HepG2 (cell line): ENCODE results near the gene UBE2Q1. TPM values are rescaled to one million over a fixed set of nuclear protein-coding genes. Genes with fewer than 3 reads are reported as not detected.
A peak's percentile ranks its signal among the peaks of the same experiment; 100 is the strongest.

ENCODE experiments used
- BRF2 ChIP-seq: sonication (generic); formaldehyde crosslinking; IDR thresholded peaks from 2 replicates; pipeline ENCODE4 v1.8.1; 2022; ENCODE audit warnings: mild to moderate bottlenecking, missing genetic modification reagents
- E2F5 ChIP-seq: sonication (generic); formaldehyde crosslinking; conservative IDR thresholded peaks from 2 replicates; pipeline ENCODE4 v1.4.0; 2020; ENCODE audit warnings: missing genetic modification reagents
- EED ChIP-seq: sonication (generic); formaldehyde crosslinking; IDR thresholded peaks from 2 replicates; pipeline ENCODE4 v1.5.0; 2020; ENCODE audit warnings: mild to moderate bottlenecking, missing genetic modification reagents
- ESRRA ChIP-seq: sonication (generic); formaldehyde crosslinking; IDR thresholded peaks from 2 replicates; pipeline ENCODE4 v1.5.1; 2020; ENCODE audit warnings: mild to moderate bottlenecking, low read depth, missing genetic modification reagents
- FIP1L1 ChIP-seq: fragments of 200-400 bp; formaldehyde crosslinking; IDR thresholded peaks from 2 replicates; pipeline ENCODE4 v1.6.1; 2018; ENCODE audit warnings: low read depth, mild to moderate bottlenecking, low read length, moderate library complexity, borderline replicate concordance; ENCODE audit not compliant: insufficient read depth
- GABPA ChIP-seq, 2 experiments: IDR thresholded peaks; 2 replicates each; pipeline ENCODE4 v1.6.1; 2011 to 2016; ENCODE audit warnings: low read depth in 2 of 2, low read length in 1 of 2, missing biosample characterization in 1 of 2, missing genetic modification characterization in 1 of 2
- GABPB1 ChIP-seq: IDR thresholded peaks from 2 replicates; pipeline ENCODE4 v1.6.1; 2016; ENCODE audit warnings: mild to moderate bottlenecking, missing genetic modification reagents, moderate library complexity, missing compliant biosample characterization
- GATA4 ChIP-seq: sonication (generic); IDR thresholded peaks from 2 replicates; pipeline ENCODE4 v1.6.1; 2016; ENCODE audit warnings: antibody characterized with exemption, low read depth, borderline replicate concordance
- HES4 ChIP-seq: sonication (generic); formaldehyde crosslinking; IDR thresholded peaks from 2 replicates; pipeline ENCODE4 v1.9.0; 2021; ENCODE audit warnings: mild to moderate bottlenecking, missing genetic modification reagents, borderline replicate concordance
- JUN ChIP-seq: sonication (generic); formaldehyde crosslinking; IDR thresholded peaks from 2 replicates; pipeline ENCODE4 v1.4.0; 2020; ENCODE audit warnings: mild to moderate bottlenecking, missing genetic modification reagents
- MEIS2 ChIP-seq: sonication (generic); formaldehyde crosslinking; IDR thresholded peaks from 2 replicates; pipeline ENCODE4 v1.9.0; 2021; ENCODE audit warnings: mild to moderate bottlenecking, missing genetic modification reagents
- MYNN ChIP-seq: sonication (generic); formaldehyde crosslinking; IDR thresholded peaks from 2 replicates; pipeline ENCODE4 v1.4.0; 2020; ENCODE audit warnings: mild to moderate bottlenecking, low read depth, missing genetic modification reagents
- PRMT3 ChIP-seq: sonication (generic); formaldehyde crosslinking; IDR thresholded peaks from 2 replicates; pipeline ENCODE4 v1.8.1; 2022; ENCODE audit warnings: low read depth, mild to moderate bottlenecking, moderate library complexity, missing genetic modification reagents, borderline replicate concordance
- RBAK ChIP-seq: sonication (generic); formaldehyde crosslinking; IDR thresholded peaks from 2 replicates; pipeline ENCODE4 v1.5.1; 2020; ENCODE audit warnings: mild to moderate bottlenecking, missing genetic modification reagents
- SCMH1 ChIP-seq: sonication (generic); formaldehyde crosslinking; IDR thresholded peaks from 2 replicates; pipeline ENCODE4 v1.9.0; 2021; ENCODE audit warnings: missing genetic modification reagents, mild to moderate bottlenecking, borderline replicate concordance
- SMAD3 ChIP-seq: sonication (generic); formaldehyde crosslinking; IDR thresholded peaks from 2 replicates; pipeline ENCODE4 v1.4.0; 2020; ENCODE audit warnings: missing genetic modification reagents
- SNAI1 ChIP-seq: sonication (generic); formaldehyde crosslinking; IDR thresholded peaks from 2 replicates; pipeline ENCODE4 v1.5.0; 2020; ENCODE audit warnings: mild to moderate bottlenecking, missing genetic modification reagents, borderline replicate concordance
- SP5 ChIP-seq: IDR thresholded peaks from 2 replicates; pipeline ENCODE4 v1.6.1; 2016; ENCODE audit warnings: low read depth, borderline replicate concordance
- TMF1 ChIP-seq: sonication (generic); formaldehyde crosslinking; IDR thresholded peaks from 2 replicates; pipeline ENCODE4 v1.8.1; 2022; ENCODE audit warnings: low read depth, missing genetic modification reagents
- ZBTB10 ChIP-seq: sonication (generic); formaldehyde crosslinking; IDR thresholded peaks from 2 replicates; pipeline ENCODE4 v1.4.0; 2020; ENCODE audit warnings: missing genetic modification reagents, borderline replicate concordance
- ZNF207 ChIP-seq: fragments of 450-650 bp; IDR thresholded peaks from 2 replicates; pipeline ENCODE4 v1.6.1; 2016; ENCODE audit warnings: antibody characterized with exemption, borderline replicate concordance
- ZNF24 ChIP-seq: fragments of 450-650 bp; IDR thresholded peaks from 2 replicates; pipeline ENCODE4 v1.6.1; 2017; ENCODE audit warnings: antibody characterized with exemption, mild to moderate bottlenecking
- ZNF331 ChIP-seq: sonication (generic); formaldehyde crosslinking; IDR thresholded peaks from 2 replicates; pipeline ENCODE4 v1.4.0; 2020; ENCODE audit warnings: missing genetic modification reagents
- ZNF430 ChIP-seq: sonication (generic); formaldehyde crosslinking; IDR thresholded peaks from 2 replicates; pipeline ENCODE4 v1.9.0; 2021; ENCODE audit warnings: mild to moderate bottlenecking, missing genetic modification reagents
- ZNF558 ChIP-seq: sonication (generic); formaldehyde crosslinking; IDR thresholded peaks from 2 replicates; pipeline ENCODE4 v1.9.0; 2022; ENCODE audit warnings: mild to moderate bottlenecking, missing genetic modification reagents, borderline replicate concordance
- ZNF572 ChIP-seq: sonication (generic); formaldehyde crosslinking; IDR thresholded peaks from 2 replicates; pipeline ENCODE4 v1.5.1; 2020; ENCODE audit warnings: mild to moderate bottlenecking, missing genetic modification reagents
- ZNF672 ChIP-seq: sonication (generic); formaldehyde crosslinking; IDR thresholded peaks from 2 replicates; pipeline ENCODE4 v1.8.1; 2022; ENCODE audit warnings: missing genetic modification reagents
- polyA plus RNA-seq, 8 experiments: library from polyadenylated mRNA; depleted of rRNA in 3 of 8; stranded (reverse) in 7 of 8; unstranded in 1 of 8; fragments of >200 nt; fragmentation: Illumina TruSeq in 4 of 8; extraction: Trizol in 4 of 8; gene quantifications; 2 replicates each; pipeline versions ENCODE4 v1.2.1 to v1.2.3, GENCODE V29; 2011 to 2016; ENCODE audit warnings: low read depth in 4 of 8, missing spikeins in 1 of 8, mixed read lengths in 1 of 8; ENCODE audit not compliant: insufficient read depth in 1 of 8
- total RNA-seq, 5 experiments: library from RNA; depleted of rRNA; stranded (reverse); fragments of >200 nt; fragmentation: Illumina TruSeq; extraction: Trizol; gene quantifications; 2 replicates each; pipeline ENCODE4 v1.2.3, GENCODE V29; 2016; ENCODE audit warnings: low read depth in 1 of 5

The UBE2Q1 gene
- total and polyA plus RNA-seq, 2 of the 13 experiments (the other 11 are each of a cell fraction or from before 2014, with no cell fraction given), result 11.7 to 41.7 TPM

- no peak for TF ChIP-seq ZNF24
- TF ChIP-seq ZNF572 (CRISPR knock-in tag), result no peak
- TF ChIP-seq ESRRA, result no peak; the same call in 1 of the 2 replicates
- TF ChIP-seq GABPB1 (CRISPR knock-in tag), result peak; percentile 34
- TF ChIP-seq ZNF558, result no peak; the same call in 1 of the 2 replicates
- no peak; the same call in 1 of the 2 replicates for TF ChIP-seq MEIS2 (CRISPR knock-in tag)
- TF ChIP-seq ZBTB10 (CRISPR knock-in tag), result no peak
- no peak for TF ChIP-seq MYNN
- no peak for TF ChIP-seq FIP1L1
- no peak for TF ChIP-seq ZNF207
- no peak for TF ChIP-seq TMF1 (CRISPR knock-in tag)
- TF ChIP-seq GABPA (IDR thresholded peaks at IDR 0.05; ENCODE audit: low read depth, low read length), result no peak
- peak; percentile 41 for TF ChIP-seq GABPA (CRISPR knock-in tag; IDR thresholded peaks at IDR 0.05; ENCODE audit: low read depth)
- TF ChIP-seq HES4 (CRISPR knock-in tag), result peak; percentile 81; the same call in 1 of the 2 replicates
- TF ChIP-seq SMAD3, result 0 out of 2 replicates have a peak, but pooled peaks have one; percentile 41
- no peak for TF ChIP-seq SCMH1 (CRISPR knock-in tag)
- TF ChIP-seq RBAK, result no peak
- no peak for TF ChIP-seq E2F5 (CRISPR knock-in tag)
- no peak for TF ChIP-seq PRMT3 (CRISPR knock-in tag)
- TF ChIP-seq JUN (CRISPR knock-in tag), result no peak
- TF ChIP-seq EED (CRISPR knock-in tag), result peak; percentile 77; the same call in 1 of the 2 replicates
- TF ChIP-seq ZNF430 (CRISPR knock-in tag), result no peak; the same call in 1 of the 2 replicates
- no peak for TF ChIP-seq GATA4
- TF ChIP-seq ZNF672 (CRISPR knock-in tag), result no peak
- no peak for TF ChIP-seq BRF2 (CRISPR knock-in tag)
- no peak for TF ChIP-seq SNAI1
- no peak for TF ChIP-seq SP5 (CRISPR knock-in tag)
- no peak for TF ChIP-seq ZNF331 (CRISPR knock-in tag)
Measured at GRCh38 chr1:154607609-154608396, 49.3 kb upstream of the UBE2Q1 start, which contains the start of gene ADAR (continued).
